Dedifferentiated amniotic fluid mesenchymal stem cell (primary cell): Measurements from ENCODE around the gene PTPRF.

Source experiments
- DNase-seq: peaks from one replicate; pipeline ENCODE4 v3.0.0-alpha.2; 2016; ENCODE audit errors: extremely low spot score

The PTPRF gene

GRCh38 chr1:43577655-43578542 is 47.2 kb downstream of the PTPRF start:
- no peak for DNase-seq

- no peak for DNase-seq
These were observed 49.4 kb downstream of the PTPRF start for GRCh38 chr1:43580039-43580438.

- peak; percentile 75 for DNase-seq
These were observed 51.5 kb downstream of the PTPRF start for GRCh38 chr1:43582162-43582566.

- no peak for DNase-seq
These were observed 52.4 kb downstream of the PTPRF start for GRCh38 chr1:43583058-43583457.

GRCh38 chr1:43584204-43584603 is 53.5 kb downstream of the PTPRF start:
- no peak for DNase-seq

GRCh38 chr1:43585557-43585956 is 54.9 kb downstream of the PTPRF start:
- no peak for DNase-seq

GRCh38 chr1:43586136-43586731 is 55.6 kb downstream of the PTPRF start:
- no peak for DNase-seq

GRCh38 chr1:43587001-43587400 is 56.3 kb downstream of the PTPRF start:
- DNase-seq: no peak

GRCh38 chr1:43587594-43587993 is 56.9 kb downstream of the PTPRF start:
- DNase-seq: peak; percentile 72

GRCh38 chr1:43588592-43588991 is 57.9 kb downstream of the PTPRF start:
- no peak for DNase-seq

- DNase-seq: no peak
These were observed 59.8 kb downstream of the PTPRF start for GRCh38 chr1:43590388-43590925.

- no peak for DNase-seq
These were observed 60.5 kb downstream of the PTPRF start for GRCh38 chr1:43591181-43591580.

GRCh38 chr1:43592051-43592665 is 61.5 kb downstream of the PTPRF start:
- DNase-seq: no peak

- DNase-seq: no peak
These were observed 62.4 kb downstream of the PTPRF start for GRCh38 chr1:43592974-43593683.

GRCh38 chr1:43596579-43596978 is 65.9 kb downstream of the PTPRF start:
- DNase-seq: no peak

GRCh38 chr1:43597028-43597427 is 66.3 kb downstream of the PTPRF start:
- no peak for DNase-seq

- DNase-seq: no peak
These were observed 67.0 kb downstream of the PTPRF start for GRCh38 chr1:43597721-43598120.

GRCh38 chr1:43598622-43599021 is 67.9 kb downstream of the PTPRF start:
- no peak for DNase-seq

- DNase-seq: no peak
These were observed 69.6 kb downstream of the PTPRF start for GRCh38 chr1:43600033-43601020.

- no peak for DNase-seq
These were observed 72.3 kb downstream of the PTPRF start for GRCh38 chr1:43602990-43603389.

- DNase-seq: no peak
These were observed 73.5 kb downstream of the PTPRF start for GRCh38 chr1:43604192-43604591.
